WERI-Rb-1 (cell line): ENCODE measurements around the gene RPL36.

ENCODE experiments used
- DNase-seq: peaks from one replicate; pipeline ENCODE4 v3.0.0-alpha.2; 2020
- H3K27ac ChIP-seq: fragments of 250-450 bp; sonication (Bioruptor Pico); 2 replicates; pipeline ENCODE4 v1.5.1; 2020; ENCODE audit warnings: mild to moderate bottlenecking, moderate library complexity
- H3K27me3 ChIP-seq: fragments of 250-450 bp; sonication (Bioruptor Pico); 2 replicates; pipeline ENCODE4 v1.5.1; 2021; ENCODE audit warnings: mild to moderate bottlenecking, low read depth, moderate library complexity; ENCODE audit not compliant: insufficient read depth, severe bottlenecking
- H3K36me3 ChIP-seq: fragments of 250-450 bp; sonication (Bioruptor Pico); 2 replicates; pipeline ENCODE4 v1.5.1; 2020; ENCODE audit warnings: mild to moderate bottlenecking, moderate library complexity
- H3K4me3 ChIP-seq: 2 replicates; pipeline ENCODE4 v1.5.1; 2011; ENCODE audit warnings: low read depth, mild to moderate bottlenecking, control low read depth, low read length
- H3K9me3 ChIP-seq: fragments of 250-450 bp; sonication (Bioruptor Pico); 2 replicates; pipeline ENCODE4 v1.5.1; 2021; ENCODE audit warnings: mild to moderate bottlenecking, moderate library complexity; ENCODE audit not compliant: severe bottlenecking
- TF ChIP-seq, protein P1 (sequence below): IDR thresholded peaks from 2 replicates; pipeline ENCODE4 v1.5.1; 2011; ENCODE audit warnings: low read depth, mild to moderate bottlenecking, control low read depth, inconsistent platforms, low read length

RPL36 gene

DNA sequence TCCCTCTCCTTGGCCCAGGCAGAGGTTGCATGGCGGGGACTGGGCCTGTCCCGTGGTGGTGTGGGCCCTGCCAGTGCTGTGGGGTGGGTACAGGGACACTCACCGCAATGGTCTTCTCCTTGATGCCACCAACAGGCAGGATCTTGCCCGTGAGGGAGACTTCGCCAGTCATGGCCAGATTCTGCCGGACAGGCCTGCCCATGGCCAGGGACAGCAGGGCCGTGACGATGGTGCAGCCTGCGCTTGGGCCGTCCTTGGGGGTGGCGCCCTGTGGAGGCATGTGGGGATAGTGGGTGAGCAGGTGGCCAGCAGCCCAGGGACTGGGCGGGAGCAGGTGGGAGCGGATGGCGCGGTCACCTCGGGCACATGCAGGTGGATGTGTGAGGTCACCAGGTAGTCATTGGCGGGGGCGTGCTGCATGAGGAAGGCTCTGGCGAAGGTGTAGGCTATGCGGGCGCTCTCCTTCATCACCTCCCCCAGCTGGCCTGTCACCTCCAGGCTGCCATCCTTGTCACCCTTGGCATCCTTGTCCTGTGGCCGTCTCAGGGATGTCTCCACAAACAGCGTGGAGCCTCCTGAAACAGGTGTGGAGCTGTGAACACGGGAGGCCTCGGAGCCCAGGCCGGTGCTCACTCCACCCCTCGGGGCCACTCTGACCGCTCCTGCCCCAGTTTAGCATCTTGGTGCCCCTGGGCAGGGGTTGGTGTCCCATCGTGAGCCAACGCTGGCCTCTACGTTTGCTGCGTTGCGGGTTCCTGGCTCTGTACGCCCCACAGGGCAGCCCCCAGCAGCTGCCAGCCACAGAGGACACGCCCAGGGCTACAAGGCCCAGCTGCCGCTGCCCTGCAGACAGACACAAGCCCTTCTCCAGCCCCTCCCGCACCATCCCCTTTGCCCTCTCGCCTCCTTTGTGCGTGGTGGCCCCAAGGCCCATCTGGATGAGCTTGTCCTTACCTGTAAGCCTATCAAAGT, 3.4 kb downstream of the RPL36 start:
- Histone ChIP-seq H3K36me3 (peaks cover 72% of the 10 kb centered on the region), H3K4me3 (no peak overlapping the region), H3K27me3 (no peaks in the 10 kb centered on the region), H3K27ac (no peak overlapping the region), H3K9me3 (no peaks in the 10 kb centered on the region)
- DNase-seq, result no peak
- TF ChIP-seq, protein P1, sequence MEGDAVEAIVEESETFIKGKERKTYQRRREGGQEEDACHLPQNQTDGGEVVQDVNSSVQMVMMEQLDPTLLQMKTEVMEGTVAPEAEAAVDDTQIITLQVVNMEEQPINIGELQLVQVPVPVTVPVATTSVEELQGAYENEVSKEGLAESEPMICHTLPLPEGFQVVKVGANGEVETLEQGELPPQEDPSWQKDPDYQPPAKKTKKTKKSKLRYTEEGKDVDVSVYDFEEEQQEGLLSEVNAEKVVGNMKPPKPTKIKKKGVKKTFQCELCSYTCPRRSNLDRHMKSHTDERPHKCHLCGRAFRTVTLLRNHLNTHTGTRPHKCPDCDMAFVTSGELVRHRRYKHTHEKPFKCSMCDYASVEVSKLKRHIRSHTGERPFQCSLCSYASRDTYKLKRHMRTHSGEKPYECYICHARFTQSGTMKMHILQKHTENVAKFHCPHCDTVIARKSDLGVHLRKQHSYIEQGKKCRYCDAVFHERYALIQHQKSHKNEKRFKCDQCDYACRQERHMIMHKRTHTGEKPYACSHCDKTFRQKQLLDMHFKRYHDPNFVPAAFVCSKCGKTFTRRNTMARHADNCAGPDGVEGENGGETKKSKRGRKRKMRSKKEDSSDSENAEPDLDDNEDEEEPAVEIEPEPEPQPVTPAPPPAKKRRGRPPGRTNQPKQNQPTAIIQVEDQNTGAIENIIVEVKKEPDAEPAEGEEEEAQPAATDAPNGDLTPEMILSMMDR, result no peak

DNA sequence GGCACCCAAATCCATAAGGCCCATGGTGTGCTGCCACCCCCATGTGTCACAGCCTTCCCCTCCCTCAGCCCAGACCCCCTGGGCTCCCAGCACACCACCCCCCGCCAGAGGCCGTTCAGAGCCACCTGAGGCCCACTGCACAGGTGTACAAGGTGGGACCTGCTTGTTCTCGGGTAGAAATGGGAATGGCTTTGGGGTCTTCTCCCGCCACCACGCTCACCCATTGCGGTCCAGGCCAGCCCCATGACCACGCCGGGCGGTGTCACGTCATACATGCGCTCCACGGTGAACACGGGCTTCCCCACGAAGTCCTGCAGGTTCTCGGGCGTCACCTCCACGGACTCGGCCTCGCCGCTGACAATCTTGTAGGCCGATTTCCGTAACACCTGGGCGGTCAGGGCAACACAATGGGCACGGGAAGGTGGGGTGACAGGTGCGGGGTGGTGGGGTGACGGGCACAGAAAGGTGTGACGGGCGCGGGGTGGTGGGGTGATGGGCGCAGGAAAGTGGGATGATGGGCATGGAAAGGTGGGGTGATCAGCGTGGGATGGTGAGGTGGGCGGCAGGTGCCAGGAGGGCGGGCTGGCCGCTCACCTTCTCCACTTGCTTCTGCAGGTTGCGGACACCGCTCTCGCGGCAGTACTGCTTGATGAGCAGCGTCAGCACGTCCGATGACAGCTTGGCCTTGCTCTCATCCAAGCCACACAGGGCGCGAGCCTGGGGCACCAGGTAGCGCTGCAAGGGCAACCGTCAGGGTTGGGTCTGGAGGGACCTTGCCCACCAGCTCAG, 4.3 kb downstream of the RPL36 start:
- Histone ChIP-seq H3K9me3 (no peaks in the 10 kb centered on the region), H3K27me3 (no peaks in the 10 kb centered on the region), H3K36me3 (peaks cover 80% of the 10 kb centered on the region), H3K27ac (no peak overlapping the region), H3K4me3 (no peak overlapping the region)
- TF ChIP-seq, protein P1, result no peak
- DNase-seq, result no peak

DNA sequence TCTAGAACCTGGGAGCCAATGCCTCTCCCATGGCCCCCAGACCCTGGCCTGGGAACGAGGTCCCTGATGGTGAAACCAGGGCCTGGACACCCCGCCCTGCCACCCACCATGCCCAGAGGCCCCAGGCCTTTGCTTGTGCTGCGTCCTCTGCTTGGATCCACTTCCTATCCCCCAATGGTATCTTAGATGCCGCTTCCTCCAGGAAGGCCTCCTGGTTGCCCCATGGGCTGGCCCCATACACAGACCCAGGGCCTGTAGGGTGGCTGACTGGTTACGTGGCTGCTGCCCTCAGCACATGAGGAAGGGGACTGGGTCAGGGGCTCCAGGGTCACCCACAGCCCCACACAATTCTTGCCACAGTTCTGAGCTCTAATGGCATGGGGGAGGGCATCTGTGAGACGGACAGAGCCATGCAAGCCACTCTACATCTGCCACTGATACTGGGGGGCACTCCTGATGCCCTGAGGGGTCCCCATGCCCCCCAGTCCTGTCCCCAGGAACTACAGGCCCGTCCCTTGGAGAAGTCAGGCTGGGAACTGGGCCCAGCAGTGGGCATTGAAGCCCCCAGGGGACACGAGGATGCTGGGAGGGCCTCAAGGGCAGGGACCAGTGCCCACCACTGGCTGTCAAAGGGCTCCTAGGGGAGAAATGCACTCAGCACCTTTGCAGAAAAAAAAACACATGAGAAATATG, 5.0 kb downstream of the RPL36 start:
- Histone ChIP-seq H3K4me3 (no peak overlapping the region), H3K36me3 (peaks cover 86% of the 10 kb centered on the region), H3K9me3 (no peaks in the 10 kb centered on the region), H3K27me3 (no peaks in the 10 kb centered on the region), H3K27ac (peak overlapping the region; percentile 37; the same call in 1 of the 2 replicates)
- DNase-seq, result no peak
- TF ChIP-seq, protein P1, result no peak

DNA sequence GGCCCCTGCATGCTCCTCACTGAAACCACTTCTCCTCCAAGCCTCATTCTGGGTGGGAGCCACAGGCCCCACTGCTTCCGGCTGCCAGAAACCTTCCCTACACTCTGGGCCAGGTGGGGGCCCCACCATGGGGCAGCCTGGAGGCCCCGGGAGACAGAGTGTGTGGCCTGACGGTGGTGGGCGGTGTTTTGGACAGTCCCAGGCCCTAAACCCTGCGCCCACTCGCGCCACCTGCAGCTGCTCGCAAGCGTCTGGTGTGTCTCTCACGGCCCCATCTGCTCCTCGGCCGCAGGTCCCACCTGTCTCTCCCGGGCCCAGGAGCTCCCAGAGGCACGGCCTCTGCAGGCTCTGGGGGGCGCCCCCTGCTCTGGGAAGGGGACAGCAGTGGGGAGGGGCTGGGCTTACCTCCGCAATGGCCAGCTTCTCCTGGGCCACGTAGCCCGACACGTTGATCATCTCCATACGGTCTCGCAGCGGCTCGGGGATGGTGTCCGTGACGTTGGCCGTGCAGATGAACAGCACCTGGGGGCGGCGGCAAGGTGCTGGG, 5.6 kb downstream of the RPL36 start:
- no peaks in the 10 kb centered on the region for H3K27me3 ChIP-seq
- TF ChIP-seq, protein P1, result no peak
- peaks cover 88% of the 10 kb centered on the region for H3K36me3 ChIP-seq
- no peaks in the 10 kb centered on the region for H3K9me3 ChIP-seq
- no peak for DNase-seq
- no peak overlapping the region for H3K4me3 ChIP-seq
- peak overlapping the region; percentile 37; the same call in 1 of the 2 replicates for H3K27ac ChIP-seq

DNA sequence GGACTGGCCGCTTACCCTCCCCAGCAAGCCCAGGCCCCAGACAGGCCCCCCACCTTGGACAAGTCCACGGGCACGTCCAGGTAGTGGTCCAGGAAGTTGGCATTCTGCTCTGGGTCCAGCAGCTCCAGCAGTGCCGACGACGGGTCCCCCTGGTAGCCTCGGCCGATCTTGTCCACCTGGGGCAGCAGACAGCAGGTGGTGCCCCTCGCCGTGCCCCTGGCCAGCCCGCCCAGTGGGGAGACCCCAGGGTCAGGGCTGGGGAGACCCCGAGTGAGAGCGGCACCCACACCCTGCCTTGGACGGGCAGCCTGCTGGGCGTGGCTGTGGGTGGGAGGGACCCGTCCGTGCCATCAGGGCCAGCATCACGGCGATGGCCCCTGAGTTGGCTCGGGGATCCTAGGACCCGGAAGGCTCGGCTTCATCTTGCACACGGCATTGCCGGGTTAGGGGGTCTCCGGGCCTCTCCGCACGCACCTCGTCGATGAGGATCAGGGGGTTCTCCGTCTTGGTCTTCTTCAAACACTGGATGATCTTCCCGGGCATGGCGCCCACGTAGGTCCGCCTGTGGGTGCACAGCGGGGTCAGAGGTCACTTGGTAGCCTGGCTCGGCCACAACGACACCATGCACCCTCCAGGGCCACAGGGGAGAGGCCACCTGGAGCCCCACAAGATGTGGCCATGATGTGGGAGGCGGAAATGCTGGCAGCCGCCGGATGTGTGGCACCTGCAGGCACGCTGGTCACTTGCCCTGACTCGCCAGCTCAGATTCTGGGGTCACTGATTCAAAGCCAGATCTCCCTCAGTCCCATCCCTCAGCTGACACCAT, 6.3 kb downstream of the RPL36 start:
- Histone ChIP-seq H3K36me3 (peaks cover 88% of the 10 kb centered on the region), H3K9me3 (no peaks in the 10 kb centered on the region), H3K27me3 (no peaks in the 10 kb centered on the region), H3K27ac (peak overlapping the region; percentile 29; the same call in 1 of the 2 replicates), H3K4me3 (no peak overlapping the region)
- TF ChIP-seq, protein P1, result no peak
- DNase-seq, result no peak
